A673 (cell line): ENCODE measurements around the gene HNRNPDL. TPM values are rescaled to one million over a fixed set of nuclear protein-coding genes. Genes with fewer than 3 reads are reported as not detected.

Source experiments
- BruUV-seq: library from RNA; stranded (reverse); fragments of 400-500 nt; replicated peaks from 2 replicates; lab custom pipeline; 2021; lab: Mats Ljungman, UMichigan
- CTCF ChIA-PET: fragments of 300-600 bp; sonication (Branson Sonifier 250); formaldehyde crosslinking; loops from one replicate; lab custom pipeline; 2022; ENCODE audit warnings: antibody characterized with exemption; lab: Charles Lee
- POLR2A ChIA-PET: fragments of 300-600 bp; sonication (Branson Sonifier 250); formaldehyde crosslinking; loops from one replicate; lab custom pipeline; 2022; ENCODE audit warnings: antibody characterized with exemption; ENCODE audit not compliant: low non-redundant PET; lab: Charles Lee
- DNase-seq: peaks from one replicate; pipeline ENCODE4 v3.0.0-alpha.2; 2015; ENCODE audit warnings: low spot score
- H3K27ac ChIP-seq: fragments of 200-600 bp; sonication (generic); 2 replicates; pipeline ENCODE4 v1.5.1; 2016; ENCODE audit warnings: mixed run types, low read depth, mild to moderate bottlenecking, mixed read lengths, antibody characterized with exemption, low read length; ENCODE audit not compliant: poor library complexity, severe bottlenecking
- H3K27me3 ChIP-seq: fragments of 200-600 bp; sonication (generic); replicated peaks from 2 replicates; pipeline ENCODE4 v1.6.1; 2017; ENCODE audit warnings: mixed run types, low read depth, mild to moderate bottlenecking, mixed read lengths, antibody characterized with exemption, low read length; ENCODE audit not compliant: insufficient read depth, poor library complexity
- H3K36me3 ChIP-seq: fragments of 200-600 bp; sonication (generic); 2 replicates; pipeline ENCODE4 v1.6.1; 2016; ENCODE audit warnings: mixed run types, mild to moderate bottlenecking, mixed read lengths, antibody characterized with exemption, low read length; ENCODE audit not compliant: insufficient read depth, poor library complexity, severe bottlenecking
- H3K4me1 ChIP-seq: fragments of 200-600 bp; sonication (generic); 2 replicates; pipeline ENCODE4 v1.6.1; 2017; ENCODE audit warnings: mixed run types, mild to moderate bottlenecking, mixed read lengths, antibody characterized with exemption, low read length; ENCODE audit not compliant: insufficient read depth, poor library complexity, severe bottlenecking
- H3K4me3 ChIP-seq: fragments of 200-600 bp; sonication (generic); 2 replicates; pipeline ENCODE4 v1.5.1; 2016; ENCODE audit warnings: low read depth, mixed run types, mild to moderate bottlenecking, mixed read lengths, low read length; ENCODE audit not compliant: poor library complexity, severe bottlenecking
- H3K9me3 ChIP-seq: fragments of 200-600 bp; sonication (generic); 2 replicates; pipeline ENCODE4 v1.6.1; 2016; ENCODE audit warnings: mixed run types, low read depth, mild to moderate bottlenecking, mixed read lengths, antibody characterized with exemption, low read length; ENCODE audit not compliant: poor library complexity, severe bottlenecking
- EZH2 ChIP-seq: fragments of 200-600 bp; sonication (generic); IDR thresholded peaks from 2 replicates; pipeline ENCODE4 v1.6.1; 2017; ENCODE audit warnings: borderline replicate concordance, low read depth, mild to moderate bottlenecking, mixed read lengths, antibody characterized with exemption, low read length; ENCODE audit not compliant: poor library complexity, severe bottlenecking
- intact Hi-C: fragments of 100-400 bp; cut with micrococcal nuclease; formaldehyde crosslinking; loops from one replicate; pipeline ENCODE4 v1.10.0; 2022; ENCODE audit not compliant: unreplicated experiment
- total RNA-seq: library from RNA; stranded (reverse); gene quantifications from 2 replicates; pipeline ENCODE4 v1.2.3, GENCODE V29; 2021
- TF ChIP-seq, protein P1 (sequence below): fragments of 300-800, 200-600 bp; sonication (generic); conservative IDR thresholded peaks from 2 replicates; pipeline ENCODE4 v1.5.1; 2017; ENCODE audit warnings: low read depth, mild to moderate bottlenecking, antibody characterized with exemption, low read length, moderate library complexity, mixed read lengths

Gene HNRNPDL
- total RNA-seq, 1 experiment from 2014 or later = 320 TPM

DNA sequence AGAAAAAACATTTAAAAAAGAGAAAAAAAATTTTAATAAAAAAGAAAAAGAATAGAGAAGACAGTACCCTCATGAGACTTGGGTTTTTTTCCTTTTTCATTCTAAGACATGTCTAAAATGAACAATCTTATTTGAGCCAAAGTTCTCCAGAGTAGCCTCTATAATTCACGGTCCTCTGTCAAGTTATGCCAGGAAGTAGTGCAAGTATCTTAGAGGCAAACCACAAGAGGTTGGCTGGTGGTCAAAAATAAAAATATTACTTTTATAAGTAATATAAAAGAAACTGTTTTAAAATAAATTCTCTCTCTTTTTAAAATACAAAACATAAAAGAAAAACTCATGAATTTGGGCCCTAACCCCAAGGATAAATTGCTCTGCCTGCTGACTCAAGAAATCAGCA is 26.5 kb downstream of the HNRNPDL start:
- no peak overlapping the region for H3K27ac ChIP-seq
- no peaks in the 10 kb centered on the region for H3K36me3 ChIP-seq
- no peak for DNase-seq
- intact Hi-C loops = no loop called here
- H3K4me3 ChIP-seq = no peak overlapping the region
- CTCF ChIA-PET = no interaction called here
- no peak for TF ChIP-seq EZH2
- TF ChIP-seq, protein P1, sequence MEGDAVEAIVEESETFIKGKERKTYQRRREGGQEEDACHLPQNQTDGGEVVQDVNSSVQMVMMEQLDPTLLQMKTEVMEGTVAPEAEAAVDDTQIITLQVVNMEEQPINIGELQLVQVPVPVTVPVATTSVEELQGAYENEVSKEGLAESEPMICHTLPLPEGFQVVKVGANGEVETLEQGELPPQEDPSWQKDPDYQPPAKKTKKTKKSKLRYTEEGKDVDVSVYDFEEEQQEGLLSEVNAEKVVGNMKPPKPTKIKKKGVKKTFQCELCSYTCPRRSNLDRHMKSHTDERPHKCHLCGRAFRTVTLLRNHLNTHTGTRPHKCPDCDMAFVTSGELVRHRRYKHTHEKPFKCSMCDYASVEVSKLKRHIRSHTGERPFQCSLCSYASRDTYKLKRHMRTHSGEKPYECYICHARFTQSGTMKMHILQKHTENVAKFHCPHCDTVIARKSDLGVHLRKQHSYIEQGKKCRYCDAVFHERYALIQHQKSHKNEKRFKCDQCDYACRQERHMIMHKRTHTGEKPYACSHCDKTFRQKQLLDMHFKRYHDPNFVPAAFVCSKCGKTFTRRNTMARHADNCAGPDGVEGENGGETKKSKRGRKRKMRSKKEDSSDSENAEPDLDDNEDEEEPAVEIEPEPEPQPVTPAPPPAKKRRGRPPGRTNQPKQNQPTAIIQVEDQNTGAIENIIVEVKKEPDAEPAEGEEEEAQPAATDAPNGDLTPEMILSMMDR = no peak
- H3K4me1 ChIP-seq = no peaks in the 10 kb centered on the region
- H3K27me3 ChIP-seq = no peaks in the 10 kb centered on the region
- no peaks in the 10 kb centered on the region for H3K9me3 ChIP-seq
- BruUV-seq = no TSS peak
- POLR2A ChIA-PET = no interaction called here

DNA sequence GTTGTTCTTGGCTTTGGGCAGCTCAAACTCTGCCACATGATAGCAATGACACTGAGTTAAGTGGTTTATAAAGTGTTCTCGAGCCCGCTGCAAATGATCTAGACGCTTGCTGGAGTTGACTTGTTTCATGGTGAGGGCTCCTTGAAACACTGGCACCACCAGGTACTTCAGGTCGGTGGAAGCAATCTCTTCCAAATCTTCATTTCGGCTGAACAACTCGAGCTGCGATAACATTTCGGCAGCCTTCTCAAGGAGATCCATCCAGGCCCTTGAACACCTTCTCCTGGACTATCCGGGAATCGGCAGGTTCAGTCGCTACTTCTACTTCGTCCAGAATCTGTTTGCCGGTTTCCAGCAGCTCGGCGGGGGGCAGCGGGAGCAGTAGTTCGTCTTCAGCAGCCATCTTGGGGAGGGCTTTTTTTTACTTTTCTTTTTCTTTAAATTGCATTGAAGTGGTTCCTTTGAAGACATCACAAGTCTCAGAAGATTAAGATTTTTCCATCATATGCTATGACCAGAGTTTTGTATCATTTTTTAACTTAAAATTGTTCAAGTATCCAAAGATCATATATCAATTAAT is 28.0 kb downstream of the HNRNPDL start:
- H3K27me3 ChIP-seq = no peaks in the 10 kb centered on the region
- no peak for DNase-seq
- H3K4me1 ChIP-seq = no peaks in the 10 kb centered on the region
- H3K9me3 ChIP-seq = no peaks in the 10 kb centered on the region
- ChIA-PET CTCF (no interaction called here), POLR2A (no interaction called here)
- intact Hi-C loops = no loop called here
- H3K4me3 ChIP-seq = no peak overlapping the region
- TF ChIP-seq, protein P1 = no peak
- TF ChIP-seq EZH2 = no peak
- no TSS peak for BruUV-seq
- H3K27ac ChIP-seq = no peak overlapping the region
- H3K36me3 ChIP-seq = no peaks in the 10 kb centered on the region

DNA sequence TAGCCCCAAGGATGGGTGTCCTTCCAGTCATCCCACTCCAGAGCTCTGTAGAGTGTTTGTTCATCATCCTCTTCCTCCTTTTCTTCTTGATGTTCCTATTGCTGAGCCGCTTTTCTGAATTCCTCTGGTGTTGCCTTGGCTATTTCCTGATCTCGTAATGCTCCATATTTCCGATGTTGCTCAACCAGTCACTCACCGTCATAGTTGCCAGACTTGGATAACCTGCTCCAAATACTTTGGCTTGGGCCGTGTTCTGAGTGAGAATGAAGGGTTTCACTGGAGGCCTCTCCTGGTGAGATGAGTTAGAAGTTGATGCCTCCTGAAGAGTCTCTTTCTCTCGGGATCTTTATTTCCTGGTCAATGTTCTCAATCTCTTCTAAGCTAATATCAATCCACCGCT is 28.7 kb downstream of the HNRNPDL start:
- TF ChIP-seq, protein P1 = no peak
- no peak for TF ChIP-seq EZH2
- POLR2A ChIA-PET = no interaction called here
- Histone ChIP-seq H3K4me3 (no peak overlapping the region), H3K27ac (no peak overlapping the region), H3K9me3 (no peaks in the 10 kb centered on the region), H3K4me1 (no peaks in the 10 kb centered on the region), H3K27me3 (no peaks in the 10 kb centered on the region), H3K36me3 (no peaks in the 10 kb centered on the region)
- no peak for DNase-seq
- intact Hi-C loops = no loop called here
- CTCF ChIA-PET = no interaction called here
- BruUV-seq = no TSS peak
